Heart left ventricle (tissue), 16 donors: ENCODE measurements around the gene WDR5B. TPM values are rescaled to one million over a fixed set of nuclear protein-coding genes. Genes with fewer than 3 reads are reported as not detected.
"Not testable (repeated sequence)": the region's sequence is repeated elsewhere in the genome, so short reads cannot be mapped to it uniquely, and the experiment has no call there.

Source experiments
- ATAC-seq, 4 donors: fragments of 200-7000 bp; cut with Tn5 transposase; one replicate each; pipeline ENCODE4 v1.9.1; 2020 to 2022; ENCODE audit warnings: moderate library complexity in 4 of 4, mild to moderate bottlenecking in 3 of 4, moderate number of reproducible peaks in 1 of 4
- DNase-seq, 5 donors: peaks; one replicate each; pipeline ENCODE4 v3.0.0-alpha.2; 2020
- H3K27ac ChIP-seq, 12 donors: fragments of 200-600 bp; sonication (generic) in 4 of 12; one replicate each; pipeline versions ENCODE4 v1.5.0 to v1.8.0; 2016 to 2022; ENCODE audit warnings: mild to moderate bottlenecking in 2 of 12
- H3K27me3 ChIP-seq, 9 donors: fragments of 200-600 bp; sonication (generic) in 2 of 9; one replicate each; pipeline versions ENCODE4 v1.5.1 to v1.8.0; 2016 to 2022; ENCODE audit warnings: mild to moderate bottlenecking in 3 of 9
- H3K36me3 ChIP-seq, 9 donors: fragments of 200-600 bp; sonication (generic) in 2 of 9; one replicate each; pipeline versions ENCODE4 v1.5.0 to v1.8.0; 2018 to 2022; ENCODE audit warnings: mild to moderate bottlenecking in 2 of 9
- H3K4me1 ChIP-seq, 12 donors: fragments of 200-600 bp; sonication (generic) in 4 of 12; one replicate each; pipeline versions ENCODE4 v1.5.0 to v1.8.0; 2016 to 2022; ENCODE audit warnings: mild to moderate bottlenecking in 3 of 12
- H3K4me3 ChIP-seq, 12 donors: fragments of 200-600 bp; sonication (generic) in 4 of 12; one replicate each; pipeline versions ENCODE4 v1.5.0 to v1.8.0; 2017 to 2022; ENCODE audit warnings: mild to moderate bottlenecking in 9 of 12, moderate library complexity in 4 of 12
- H3K9me3 ChIP-seq, 12 donors: fragments of 200-600 bp; sonication (generic) in 4 of 12; one replicate each; pipeline versions ENCODE4 v1.5.0 to v1.8.0; 2016 to 2022; ENCODE audit warnings: mild to moderate bottlenecking in 1 of 12
- CTCF ChIP-seq, 12 donors: fragments of 200-600 bp; sonication (generic) in 4 of 12; IDR thresholded peaks; one replicate each; pipeline versions ENCODE4 v1.5.0 to v1.8.0; 2018 to 2022; ENCODE audit warnings: antibody characterized with exemption in 12 of 12, mild to moderate bottlenecking in 5 of 12
- POLR2A ChIP-seq, 2 donors: fragments of 450-650 bp; IDR thresholded peaks; one replicate each; pipeline ENCODE4 v1.6.1; 2017; ENCODE audit warnings: antibody characterized with exemption in 2 of 2, mild to moderate bottlenecking in 2 of 2, moderate library complexity in 2 of 2
- WGBS, 4 donors: extraction: QIAGEN DNeasy Blood & Tissue Kit in 2 of 4; methylation state at CpG; one replicate each; pipeline versions ENCODE4 v1.1.5 to v1.1.7; 2013 to 2018; 5-methylcytosine and 5-hydroxymethylcytosine counted together
- intact Hi-C, 10 donors: fragments of 100-400 bp; cut with DNase I; formaldehyde crosslinking; loops; one replicate each; pipeline versions ENCODE4 v1.11.1 to v1.14.2; 2022
- polyA plus RNA-seq, 2 donors: library from polyadenylated mRNA; stranded (reverse); fragments of 200-250 nt; gene quantifications; one replicate each; pipeline ENCODE4 v1.2.3, GENCODE V29; 2013
- total RNA-seq, 9 donors: library from RNA; depleted of rRNA in 2 of 9; stranded (reverse); fragments of >200 nt in 2 of 9; fragmentation: NEBNext Ultra II Directional in 3 of 9; extraction: Animal tissue kit (Norgen Biotek cat#: 25700) in 3 of 9; gene quantifications; one replicate each; pipeline versions ENCODE4 v1.1.0 to v1.2.4, GENCODE V29; 2016 to 2023
- donor health status: ischemic (EF 13 %, LVEDD 7.1; RV severe dilation, severe dysfunction).
- donor health status: healthy with polysubstance abuse.
- donor health status: DM: no; HTN: yes; CAD: no.
- donor health status: DM: no; HTN: no; CAD: no.
- donor health status: ischemic (EF 25% LVEDD 6.9; RV normal size, moderate dysfunction).
- donor health status: ischemic (EF 25% LVEDD 5.7; RV mildly dilated, moderate dysfunction).
- donor health status: healthy.
- donor health status: DM: yes; HTN: yes; CAD: no.
- donor health status: ischemic (EF 35%, LVEDD 5.7; RV mildly dilated, moderate dysfunction).
- donor health status: nonischemic (EF 11% LVEDD 7.7; RV severe dilation, severe dysfunction).
- donor health status: DM: yes; HTN: yes; CAD: no.
- donor health status: PGD.
- donor health status: ischemic (EF 29% LVEDD 5.4; RV normal size, mild dysfunction).
- donor health status: nonischemic (EF 23%, LVEDD 6.1; RV moderate dilation, normal function).

Gene WDR5B
- total and polyA plus RNA-seq, 11 donors = 1.3 to 4.9 (median 2.9) TPM

- ATAC-seq = no peak
- TF ChIP-seq CTCF (IDR thresholded peaks at IDR 0.05) (no peak), POLR2A (IDR thresholded peaks at IDR 0.05) (no peak)
- Histone ChIP-seq H3K4me3 (no peak overlapping the region), H3K36me3 (peaks cover 0 to 93% (median 64%) of the 10 kb centered on the region in 9 donors), H3K27ac (no peak overlapping the region), H3K4me1 (peaks cover 0 to 3% (median 0%) of the 10 kb centered on the region in 12 donors), H3K27me3 (no peaks in the 10 kb centered on the region), H3K9me3 (peaks cover 0 to 5% (median 0%) of the 10 kb centered on the region in 12 donors)
- DNase-seq = no peak
- WGBS, 4 donors = 90 to 95% (median 93%) methylated on average over 3 of the region's 3 CpGs
- intact Hi-C loops = loop anchor here in 1 of 10 donors (10.0 kb wide), 1 partner anchor 63 kb away; the partner anchor contains the start of gene KPNA1
Measured at GRCh38 chr3:122451371-122451770, 35.5 kb upstream of the WDR5B start.

- H3K4me1 ChIP-seq, H3K27me3 ChIP-seq, ATAC-seq, H3K27ac ChIP-seq, DNase-seq, H3K4me3 ChIP-seq, intact Hi-C loops: not testable (repeated sequence)
- H3K9me3 ChIP-seq = peaks cover 0 to 21% (median 0%) of the 10 kb centered on the region in 12 donors
- peaks cover 0 to 85% (median 72%) of the 10 kb centered on the region in 9 donors for H3K36me3 ChIP-seq
- 97 to 99% (median 98%) methylated on average over 6 of the region's 6 CpGs for WGBS, 4 donors
Measured at GRCh38 chr3:122448218-122448617, 32.4 kb upstream of the WDR5B start.

- H3K36me3 ChIP-seq = peaks cover 0 to 88% (median 74%) of the 10 kb centered on the region in 9 donors
Measured at GRCh38 chr3:122444491-122444887, 28.6 kb upstream of the WDR5B start.

GRCh38 chr3:122443762-122444490, 28.1 kb upstream of the WDR5B start:
- ATAC-seq, H3K27ac ChIP-seq, H3K4me1 ChIP-seq, H3K27me3 ChIP-seq, H3K4me3 ChIP-seq, intact Hi-C loops, DNase-seq: not testable (repeated sequence)
- peaks cover 0 to 88% (median 74%) of the 10 kb centered on the region in 9 donors for H3K36me3 ChIP-seq
- peaks cover 0 to 21% (median 0%) of the 10 kb centered on the region in 12 donors for H3K9me3 ChIP-seq
- 92 to 97% (median 95%) methylated on average over 11 of the region's 11 CpGs for WGBS, 4 donors

More at GRCh38 chr3:122444491-122444887, 28.6 kb upstream of the WDR5B start:
- H3K27me3 ChIP-seq, H3K4me1 ChIP-seq, DNase-seq, H3K4me3 ChIP-seq, intact Hi-C loops, H3K27ac ChIP-seq, ATAC-seq: not testable (repeated sequence)
- WGBS, 4 donors = 94 to 99% (median 97%) methylated on average over 5 of the region's 5 CpGs
- peaks cover 0 to 21% (median 0%) of the 10 kb centered on the region in 12 donors for H3K9me3 ChIP-seq

GRCh38 chr3:122443090-122443489, 27.2 kb upstream of the WDR5B start:
- 79 to 87% (median 86%) methylated on average over 9 to 10 of the region's 10 CpGs for WGBS, 4 donors
- Histone ChIP-seq H3K4me1 (peaks cover 0 to 3% (median 0%) of the 10 kb centered on the region in 12 donors), H3K9me3 (peaks cover 0 to 18% (median 0%) of the 10 kb centered on the region in 12 donors), H3K4me3 (no peak overlapping the region), H3K27me3 (no peaks in the 10 kb centered on the region), H3K36me3 (peaks cover 0 to 88% (median 74%) of the 10 kb centered on the region in 9 donors), H3K27ac (no peak overlapping the region)
- DNase-seq = no peak
- ATAC-seq = no peak
- intact Hi-C loops = no loop called here
- TF ChIP-seq CTCF (IDR thresholded peaks at IDR 0.05) = no peak
- TF ChIP-seq POLR2A (IDR thresholded peaks at IDR 0.05) = no peak
